ENCODE results near the gene MESP2.

GRCh38 chr15:89750560-89751542 is 25.3 kb upstream of the MESP2 start, which contains the start of gene MESP1:
- TF ChIP-seq YY1 (IDR thresholded peaks at IDR 0.05; ENCODE audit: low read depth, low read length) (no peak), CTCF (IDR thresholded peaks at IDR 0.05; ENCODE audit: control extremely low read depth in 1 of 3, insufficient read depth in 1 of 3, low read depth in 1 of 3, low read length in 3 of 3) (peak; percentile 71 to 98 (median 86)), RFX5 (IDR thresholded peaks at IDR 0.05; ENCODE audit: borderline replicate concordance, low read depth, low read length) (no peak), POLR2A (IDR thresholded peaks at IDR 0.05; ENCODE audit: control extremely low read depth in 1 of 2, low read depth in 2 of 2, low read length in 2 of 2) (no peak), KDM1A (IDR thresholded peaks at IDR 0.05; ENCODE audit: borderline replicate concordance, low read length) (peak; percentile 58; the same call in 1 of the 2 replicates), NRF1 (IDR thresholded peaks at IDR 0.05; ENCODE audit: low read depth, low read length) (peak; percentile 70), CHD2 (IDR thresholded peaks at IDR 0.05; ENCODE audit: low read length) (no peak), CBX8 (IDR thresholded peaks at IDR 0.05; ENCODE audit: borderline replicate concordance, low read depth, low read length) (no peak), RAD21 (IDR thresholded peaks at IDR 0.05 in 1 of 2, conservative IDR thresholded peaks at IDR 0.05 in 1 of 2; ENCODE audit: low read depth in 2 of 2, low read length in 2 of 2) (peak; percentile 52 to 62; a peak in 3 of 4 replicates), RNF2 (IDR thresholded peaks at IDR 0.05; ENCODE audit: borderline replicate concordance, low read depth, low read length, missing control alignments, poor library complexity, severe bottlenecking) (no peak)
- TF ChIP-seq, protein P1, sequence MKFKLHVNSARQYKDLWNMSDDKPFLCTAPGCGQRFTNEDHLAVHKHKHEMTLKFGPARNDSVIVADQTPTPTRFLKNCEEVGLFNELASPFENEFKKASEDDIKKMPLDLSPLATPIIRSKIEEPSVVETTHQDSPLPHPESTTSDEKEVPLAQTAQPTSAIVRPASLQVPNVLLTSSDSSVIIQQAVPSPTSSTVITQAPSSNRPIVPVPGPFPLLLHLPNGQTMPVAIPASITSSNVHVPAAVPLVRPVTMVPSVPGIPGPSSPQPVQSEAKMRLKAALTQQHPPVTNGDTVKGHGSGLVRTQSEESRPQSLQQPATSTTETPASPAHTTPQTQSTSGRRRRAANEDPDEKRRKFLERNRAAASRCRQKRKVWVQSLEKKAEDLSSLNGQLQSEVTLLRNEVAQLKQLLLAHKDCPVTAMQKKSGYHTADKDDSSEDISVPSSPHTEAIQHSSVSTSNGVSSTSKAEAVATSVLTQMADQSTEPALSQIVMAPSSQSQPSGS (IDR thresholded peaks at IDR 0.05; ENCODE audit: low read length), result no peak
